Measurements from ENCODE around the gene SKI. TPM values are rescaled to one million over a fixed set of nuclear protein-coding genes. Genes with fewer than 3 reads are reported as not detected.

Gene SKI
- total and polyA plus RNA-seq, 2 of the 4 experiments (the other 2 are of a cell fraction): 2.3 to 20.1 TPM

GRCh38 chr1:2184934-2185333, 43.2 kb upstream of the SKI start:
- ATAC-seq (ENCODE audit: low read depth) (no peak), DNase-seq (no peak)
- H2AK5ac ChIP-seq (ENCODE audit: low read depth, low read length): no peak overlapping the region
- dilution Hi-C loops (cut with HindIII; ENCODE audit: low sequenced_read_pairs, unreplicated experiment): no loop called here
- H4K8ac ChIP-seq (ENCODE audit: low read depth in 2 of 2, low read length in 2 of 2): no peak overlapping the region
- H3K4me3 ChIP-seq (ENCODE audit: insufficient read depth, low read depth, low read length): no peak overlapping the region
- intact Hi-C loops (cut with micrococcal nuclease): no loop called here
- no peak overlapping the region for H2BK5ac ChIP-seq (ENCODE audit: low read depth, low read length, poor library complexity, severe bottlenecking)
- H2BK120ac ChIP-seq (ENCODE audit: low read depth, low read length): no peak overlapping the region
- H2BK15ac ChIP-seq (ENCODE audit: low read depth, low read length): no peak overlapping the region
- POLR2A ChIA-PET (ENCODE audit: unreplicated experiment): interaction anchor here (0.6 kb wide), 1 partner anchor 10 kb away, joined by 3 read pairs; no protein-coding TSS in a partner anchor
- H3K9me3 ChIP-seq (ENCODE audit: control insufficient read depth, insufficient read depth, low read length): no peaks in the 10 kb centered on the region
- TF ChIP-seq CHD1 (IDR thresholded peaks at IDR 0.05; ENCODE audit: low read depth, low read length) (no peak), BHLHE40 (IDR thresholded peaks at IDR 0.05; ENCODE audit: low read depth, low read length) (no peak), NFE2L2 (IDR thresholded peaks at IDR 0.05; ENCODE audit: low read depth, low read length) (no peak), RCOR1 (IDR thresholded peaks at IDR 0.05; ENCODE audit: insufficient replicate concordance, low read length) (no peak), ELK1 (IDR thresholded peaks at IDR 0.05; ENCODE audit: borderline replicate concordance, low read depth, low read length) (no peak), RAD21 (IDR thresholded peaks at IDR 0.05; ENCODE audit: low read length) (no peak), CEBPB (IDR thresholded peaks at IDR 0.05; ENCODE audit: low read depth, low read length) (no peak), FOS (IDR thresholded peaks at IDR 0.05; ENCODE audit: low read depth, low read length) (no peak), MAFK (IDR thresholded peaks at IDR 0.05; ENCODE audit: low read depth, low read length) (no peak), RFX5 (IDR thresholded peaks at IDR 0.05; ENCODE audit: low read depth, low read length) (no peak), MAZ (IDR thresholded peaks at IDR 0.05; ENCODE audit: borderline replicate concordance, low read depth, low read length) (no peak), SMC3 (IDR thresholded peaks at IDR 0.05; ENCODE audit: low read depth, low read length) (no peak), MXI1 (IDR thresholded peaks at IDR 0.05; ENCODE audit: borderline replicate concordance, low read depth, low read length) (no peak), POLR2A (IDR thresholded peaks at IDR 0.05; ENCODE audit: low read depth, low read length) (no peak), CTCF (conservative IDR thresholded peaks at IDR 0.05; ENCODE audit: low read depth, low read length) (no peak), USF2 (IDR thresholded peaks at IDR 0.05; ENCODE audit: low read depth, low read length) (no peak)
- H3K9me1 ChIP-seq (ENCODE audit: insufficient read depth, low read length): no peaks in the 10 kb centered on the region
- no peak overlapping the region for H3K4me2 ChIP-seq (ENCODE audit: low read depth, low read length)
- no peak overlapping the region for H3K9ac ChIP-seq (ENCODE audit: low read depth, low read length)
- 0 out of 2 replicates have a peak, but pooled peaks cover 4% of the 10 kb centered on the region for H4K20me1 ChIP-seq (ENCODE audit: insufficient read depth, low read length)
- H4K91ac ChIP-seq (ENCODE audit: insufficient read depth, low read depth, low read length): no peak overlapping the region
- no peak overlapping the region for H3K27ac ChIP-seq (ENCODE audit: insufficient read depth, low read length)
- in situ Hi-C loops (cut with MboI; ENCODE audit: low sequenced_read_pairs): loop anchor here (25.0 kb wide), 1 partner anchor 352 kb away; the partner anchor contains the start of genes HES5 and PANK4
- H2AFZ ChIP-seq (replicated peaks; ENCODE audit: low read length, poor library complexity): no peak overlapping the region
- peaks cover 4 to 15% of the 10 kb centered on the region in 2 experiments; a peak in 3 of 4 replicates for H3K79me1 ChIP-seq (ENCODE audit: low read depth in 1 of 2, low read length in 2 of 2)
- no peak overlapping the region for H4K5ac ChIP-seq (ENCODE audit: low read depth, low read length)
- H3K4me1 ChIP-seq (ENCODE audit: control insufficient read depth, insufficient read depth, low read length): 0 out of 2 replicates have a peak, but pooled peaks cover 1% of the 10 kb centered on the region
- no peak overlapping the region for H3K23ac ChIP-seq (ENCODE audit: low read depth, low read length)
- no peak overlapping the region for H3K18ac ChIP-seq (ENCODE audit: low read depth, low read length)
- 96% methylated on average over 12 of the region's 33 CpGs; no CpG with 5 or more reads in 1 of the 2 experiments for WGBS, 2 experiments (ENCODE audit: extremely low coverage in 2 of 2, insufficient read length in 1 of 2)
- no peak overlapping the region for H2BK20ac ChIP-seq (ENCODE audit: low read depth, low read length)
- no peak overlapping the region for H3K56ac ChIP-seq (ENCODE audit: extremely low read depth, insufficient read depth, low read length)
- no peak overlapping the region for H3K4ac ChIP-seq (ENCODE audit: low read depth, low read length)
- CTCF ChIA-PET: no interaction called here
- no peak overlapping the region for H2AK9ac ChIP-seq (replicated peaks; ENCODE audit: low read depth, low read length, poor library complexity)
- no TSS peak for BruUV-seq (replicated peaks)
- no peaks in the 10 kb centered on the region for H3K27me3 ChIP-seq (ENCODE audit: control insufficient read depth, insufficient read depth, low read length)
- H3K14ac ChIP-seq (replicated peaks; ENCODE audit: low read depth, low read length): no peak overlapping the region
- peaks cover 9% of the 10 kb centered on the region; the same call in 1 of the 2 replicates for H3K36me3 ChIP-seq (ENCODE audit: control insufficient read depth, insufficient read depth, low read length)
